SKM-1 (cell line): ENCODE data around the gene TICRR.
"Not testable (repeated sequence)": the region's sequence is repeated elsewhere in the genome, so short reads cannot be mapped to it uniquely, and the experiment has no call there.

Source experiments
- DNase-seq: peaks from one replicate; lab custom pipeline; 2025; ENCODE audit not compliant: unreplicated experiment; lab: John Stamatoyannopoulos, UW

TICRR gene, protein sequence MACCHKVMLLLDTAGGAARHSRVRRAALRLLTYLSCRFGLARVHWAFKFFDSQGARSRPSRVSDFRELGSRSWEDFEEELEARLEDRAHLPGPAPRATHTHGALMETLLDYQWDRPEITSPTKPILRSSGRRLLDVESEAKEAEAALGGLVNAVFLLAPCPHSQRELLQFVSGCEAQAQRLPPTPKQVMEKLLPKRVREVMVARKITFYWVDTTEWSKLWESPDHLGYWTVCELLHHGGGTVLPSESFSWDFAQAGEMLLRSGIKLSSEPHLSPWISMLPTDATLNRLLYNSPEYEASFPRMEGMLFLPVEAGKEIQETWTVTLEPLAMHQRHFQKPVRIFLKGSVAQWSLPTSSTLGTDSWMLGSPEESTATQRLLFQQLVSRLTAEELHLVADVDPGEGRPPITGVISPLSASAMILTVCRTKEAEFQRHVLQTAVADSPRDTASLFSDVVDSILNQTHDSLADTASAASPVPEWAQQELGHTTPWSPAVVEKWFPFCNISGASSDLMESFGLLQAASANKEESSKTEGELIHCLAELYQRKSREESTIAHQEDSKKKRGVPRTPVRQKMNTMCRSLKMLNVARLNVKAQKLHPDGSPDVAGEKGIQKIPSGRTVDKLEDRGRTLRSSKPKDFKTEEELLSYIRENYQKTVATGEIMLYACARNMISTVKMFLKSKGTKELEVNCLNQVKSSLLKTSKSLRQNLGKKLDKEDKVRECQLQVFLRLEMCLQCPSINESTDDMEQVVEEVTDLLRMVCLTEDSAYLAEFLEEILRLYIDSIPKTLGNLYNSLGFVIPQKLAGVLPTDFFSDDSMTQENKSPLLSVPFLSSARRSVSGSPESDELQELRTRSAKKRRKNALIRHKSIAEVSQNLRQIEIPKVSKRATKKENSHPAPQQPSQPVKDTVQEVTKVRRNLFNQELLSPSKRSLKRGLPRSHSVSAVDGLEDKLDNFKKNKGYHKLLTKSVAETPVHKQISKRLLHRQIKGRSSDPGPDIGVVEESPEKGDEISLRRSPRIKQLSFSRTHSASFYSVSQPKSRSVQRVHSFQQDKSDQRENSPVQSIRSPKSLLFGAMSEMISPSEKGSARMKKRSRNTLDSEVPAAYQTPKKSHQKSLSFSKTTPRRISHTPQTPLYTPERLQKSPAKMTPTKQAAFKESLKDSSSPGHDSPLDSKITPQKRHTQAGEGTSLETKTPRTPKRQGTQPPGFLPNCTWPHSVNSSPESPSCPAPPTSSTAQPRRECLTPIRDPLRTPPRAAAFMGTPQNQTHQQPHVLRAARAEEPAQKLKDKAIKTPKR (N-terminal part only)

DNA sequence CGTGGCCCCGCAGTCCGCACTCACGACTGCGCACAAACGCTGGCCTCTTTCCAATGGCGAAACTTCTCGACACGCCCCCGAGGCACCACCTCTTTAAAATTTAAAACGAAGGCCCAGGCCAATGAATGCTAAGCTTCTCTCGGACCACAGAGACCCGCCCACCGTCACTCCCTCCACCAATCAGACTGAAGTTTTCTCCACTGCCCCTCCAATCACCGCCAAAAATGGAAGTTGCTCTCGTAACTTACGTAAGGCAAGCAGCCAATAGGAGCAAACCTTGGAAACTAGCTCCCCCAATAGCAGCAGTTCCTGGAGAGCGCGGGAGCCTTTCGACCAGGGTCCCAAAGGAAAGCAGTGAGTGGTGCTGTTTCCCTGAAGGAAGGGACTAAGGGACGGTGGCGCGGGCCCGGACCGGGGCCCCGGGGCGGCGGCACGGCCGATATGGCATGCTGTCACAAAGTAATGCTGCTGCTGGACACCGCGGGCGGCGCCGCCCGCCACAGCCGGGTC lies at the start of gene TICRR:
TSS of gene TICRR (plus strand) at position 324 of the 510 bp plus-strand sequence. CDS start at position 442, 118 bp downstream.
- peak; percentile 100 for DNase-seq

DNA sequence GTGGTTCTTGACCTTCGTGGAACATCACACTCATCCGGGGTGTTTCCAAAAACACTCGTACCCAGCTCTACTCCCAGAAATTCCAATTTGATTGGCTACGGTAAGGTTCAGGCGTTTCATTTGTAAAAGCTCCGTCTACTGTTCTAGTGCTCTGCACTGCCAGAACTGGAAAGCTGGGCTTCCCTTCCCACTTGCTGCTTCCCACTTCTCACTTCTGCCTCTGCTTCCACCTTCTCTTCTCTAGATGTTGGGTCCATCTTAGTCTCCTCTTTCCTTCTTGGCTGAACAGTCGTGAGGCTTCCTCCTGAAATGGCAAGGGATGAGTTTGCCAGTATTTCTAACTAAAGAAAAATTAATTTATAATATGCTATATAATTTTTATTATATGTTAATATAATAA lies 49.1 kb upstream of the TICRR start:
- DNase-seq = no peak

DNA sequence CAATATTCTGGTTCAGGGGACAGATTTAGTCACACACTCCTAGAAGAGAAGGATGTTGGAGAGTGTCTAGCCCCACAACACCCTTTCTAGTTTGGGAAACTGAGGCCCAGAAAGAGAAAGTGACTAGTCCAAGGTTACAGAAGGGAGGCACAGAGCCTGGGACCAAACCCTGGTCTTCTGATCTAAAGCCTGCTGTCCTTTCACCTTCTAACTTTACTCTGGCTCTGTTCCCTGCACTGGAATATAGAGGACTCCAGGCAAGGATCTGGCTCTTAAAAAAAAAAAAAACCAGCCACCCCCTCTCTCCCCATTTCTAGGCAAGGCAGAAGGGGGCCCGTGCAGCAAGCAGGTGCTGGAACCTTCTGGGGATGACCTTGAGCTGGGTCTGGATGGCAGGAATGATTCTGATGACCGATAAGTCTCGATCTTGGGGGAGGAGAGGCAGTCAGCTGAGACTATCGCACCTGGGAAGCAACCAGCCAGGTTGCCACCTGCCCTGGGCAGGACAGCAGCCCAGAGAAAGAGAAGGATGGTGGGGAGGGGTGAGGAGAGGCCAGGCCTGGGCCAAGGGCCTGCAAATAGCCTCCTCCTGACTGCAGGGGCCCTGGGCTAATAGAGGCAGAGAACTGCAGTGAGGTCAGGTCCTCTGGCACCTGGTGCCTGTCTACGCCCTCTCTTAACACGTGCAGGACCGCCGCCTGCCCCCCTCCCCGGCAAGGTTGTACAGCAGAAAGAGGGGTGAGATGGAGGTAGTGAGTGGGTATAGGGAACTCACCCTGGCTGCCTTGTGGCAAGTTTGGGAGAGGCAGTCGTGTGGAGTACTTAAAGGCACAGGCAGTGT lies 48.4 kb upstream of the TICRR start:
- no peak for DNase-seq

DNA sequence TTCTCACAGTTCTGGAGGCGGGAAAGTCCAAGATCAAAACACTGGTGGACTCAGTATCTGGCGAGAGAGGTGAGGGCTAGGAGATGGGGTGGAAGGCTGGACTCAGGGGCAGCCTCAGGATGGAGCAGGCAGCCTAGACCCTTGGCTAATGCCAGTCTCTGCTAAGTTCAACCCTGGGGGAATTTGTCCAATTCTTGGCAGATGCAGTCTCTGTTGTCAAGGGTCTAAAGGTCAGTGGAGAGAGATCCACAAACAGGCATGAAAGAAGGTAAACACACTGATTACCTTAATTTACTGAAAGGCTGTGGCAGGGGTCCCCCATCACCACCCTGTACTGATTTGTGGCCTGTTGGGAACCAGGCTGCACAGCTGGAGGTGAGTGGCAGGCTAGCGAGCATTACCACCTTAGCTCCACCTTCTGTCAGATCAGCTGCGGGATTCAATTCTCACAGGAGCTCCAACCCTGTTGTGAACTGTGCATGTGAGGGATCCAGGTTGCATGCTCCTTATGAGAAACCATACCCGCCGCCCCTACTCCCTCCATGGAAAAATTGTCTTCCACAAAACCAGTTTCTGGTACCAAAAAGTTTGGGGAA lies 46.4 kb upstream of the TICRR start:
- DNase-seq = no peak

DNA sequence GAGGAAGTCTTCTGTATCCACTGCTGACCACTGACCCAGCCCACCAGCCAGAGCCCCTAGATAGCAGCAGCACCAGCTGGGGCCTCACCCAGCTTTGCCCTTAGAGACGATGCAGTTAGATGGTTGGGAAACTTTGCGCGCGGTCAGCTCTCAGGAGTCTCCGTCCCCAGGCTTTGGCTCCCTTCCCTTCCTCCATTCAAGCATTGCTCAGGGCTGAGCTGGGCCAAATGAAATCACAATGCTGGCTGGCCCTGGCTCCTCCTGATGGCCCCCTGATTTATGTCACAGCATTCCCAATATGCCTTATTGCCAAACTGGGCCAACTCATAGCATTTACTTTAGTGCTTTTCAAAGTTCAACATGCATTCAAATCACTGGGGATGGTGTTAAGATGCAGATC lies 44.3 kb upstream of the TICRR start:
- DNase-seq = no peak

DNA sequence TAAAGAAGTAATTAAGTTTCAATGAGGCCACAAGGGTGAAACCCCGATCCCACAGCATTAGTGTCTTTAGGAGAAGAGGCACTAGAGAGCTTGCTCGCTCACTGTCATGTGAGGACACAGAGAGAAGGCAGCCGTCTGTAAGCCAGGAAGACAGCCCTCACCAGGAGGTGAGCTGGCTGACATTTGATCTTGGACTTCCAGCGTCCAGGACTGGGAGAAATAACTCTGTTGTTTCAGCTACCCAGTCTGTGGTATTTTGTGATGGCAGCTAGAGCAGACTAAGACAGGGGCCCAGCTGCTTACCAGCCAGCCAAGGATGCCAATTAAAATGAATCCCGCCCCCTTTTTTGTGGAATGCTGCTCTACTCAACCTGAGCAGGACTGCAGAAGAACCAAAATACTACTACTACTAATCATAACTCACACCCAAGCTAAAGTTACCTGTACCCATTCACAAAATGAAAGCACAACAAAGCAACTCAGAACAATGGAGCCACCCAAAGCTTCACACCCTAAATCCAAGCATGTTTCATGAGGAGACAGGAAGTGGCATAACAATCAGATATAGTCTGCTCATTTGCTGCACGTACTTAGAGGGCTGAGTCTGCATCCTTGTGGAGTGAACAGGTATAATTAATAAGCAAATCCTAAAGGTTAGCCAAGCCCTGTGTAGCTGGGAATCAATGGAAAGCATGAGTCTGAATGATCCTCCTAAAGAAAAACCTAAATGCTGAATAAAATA lies 43.3 kb upstream of the TICRR start:
- DNase-seq = no peak

DNA sequence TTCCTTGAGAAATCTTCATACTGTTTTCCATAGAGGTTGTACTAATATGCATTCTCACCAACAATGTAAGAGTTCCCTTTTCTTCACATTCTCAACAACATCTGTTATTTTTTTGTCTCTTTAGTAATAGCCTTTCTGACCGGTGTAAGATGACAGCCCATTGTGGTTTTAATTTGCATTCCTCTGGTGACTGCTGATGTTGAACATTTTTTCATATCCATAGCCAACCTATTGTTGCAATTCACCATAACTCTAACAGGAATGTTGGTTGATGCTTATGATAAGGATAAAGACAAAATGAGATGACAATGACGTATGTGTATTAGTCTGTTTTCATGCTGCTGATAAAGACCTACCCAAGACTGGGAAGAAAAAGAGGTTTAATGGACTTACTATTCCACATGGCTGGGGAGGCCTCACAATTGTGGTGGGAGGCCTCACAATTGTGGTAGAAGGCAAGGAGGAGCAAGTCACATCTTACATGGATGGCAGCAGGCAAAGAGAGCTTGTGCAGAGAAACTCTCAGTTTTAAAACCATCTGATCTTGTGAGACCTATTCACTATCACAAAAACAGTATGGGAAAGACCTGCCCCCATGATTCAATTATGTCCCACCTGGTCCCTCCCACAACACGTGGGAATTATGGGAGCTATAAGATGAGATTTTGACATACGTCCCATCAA lies 41.3 kb upstream of the TICRR start:
- no peak for DNase-seq

DNA sequence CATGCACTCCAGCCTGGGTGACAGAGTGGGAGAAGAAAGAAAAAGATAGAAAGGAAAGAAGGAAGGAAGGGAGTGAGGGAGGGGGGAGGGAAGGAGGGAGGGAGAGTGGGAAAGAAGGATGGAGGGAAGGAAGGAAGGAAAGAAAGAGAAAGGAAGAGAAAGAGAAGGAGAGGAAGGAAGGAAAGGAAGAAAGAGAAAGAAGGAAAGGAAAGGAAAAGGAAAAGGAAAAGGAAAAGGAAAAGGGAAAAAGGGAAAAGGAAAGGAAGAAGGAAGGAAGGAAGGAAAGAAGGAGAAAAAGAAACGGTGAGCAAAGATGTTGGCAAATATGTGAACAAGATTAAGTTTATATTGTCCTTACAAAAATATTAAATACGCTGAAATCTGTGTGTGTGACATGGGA lies 36.2 kb upstream of the TICRR start:
- no peak for DNase-seq

DNA sequence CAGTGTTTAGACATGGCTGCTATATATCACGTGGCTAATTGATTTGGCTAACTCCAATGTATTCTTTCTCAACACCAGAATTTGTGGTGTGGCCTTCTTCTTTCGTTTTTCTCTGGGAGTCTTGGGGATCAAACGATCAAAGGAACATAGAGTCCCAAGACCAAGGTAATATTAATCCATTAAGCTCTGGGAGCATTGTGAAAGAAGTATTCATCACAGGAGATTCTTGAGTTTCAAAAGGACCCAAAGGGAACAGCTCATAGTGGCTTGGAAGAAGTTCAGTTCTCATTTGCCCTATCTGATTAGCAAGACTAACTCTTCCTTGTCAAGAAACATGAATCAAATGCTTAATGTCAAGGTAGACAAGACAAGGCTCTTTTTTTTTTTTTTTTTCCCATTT lies 32.9 kb upstream of the TICRR start:
- no peak for DNase-seq

DNA sequence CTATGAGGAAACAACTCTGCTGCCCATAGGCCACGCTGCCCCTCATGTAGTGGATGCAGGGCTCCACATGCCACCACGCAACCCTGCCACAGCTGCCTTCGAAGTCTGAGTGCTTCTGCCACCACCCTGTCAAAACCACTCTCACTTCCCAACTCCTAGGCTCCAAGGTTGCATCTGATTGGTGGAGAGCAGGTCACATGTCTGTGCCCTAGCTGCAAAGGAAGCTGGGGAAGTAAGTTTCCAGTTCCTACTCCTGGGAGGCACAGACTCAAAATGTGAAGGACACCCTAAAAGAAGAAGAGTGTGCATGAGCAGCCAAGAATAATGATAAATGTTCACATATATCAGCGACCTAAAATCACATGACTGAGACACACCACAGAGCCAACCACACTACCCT lies 31.9 kb upstream of the TICRR start:
- DNase-seq = no peak

DNA sequence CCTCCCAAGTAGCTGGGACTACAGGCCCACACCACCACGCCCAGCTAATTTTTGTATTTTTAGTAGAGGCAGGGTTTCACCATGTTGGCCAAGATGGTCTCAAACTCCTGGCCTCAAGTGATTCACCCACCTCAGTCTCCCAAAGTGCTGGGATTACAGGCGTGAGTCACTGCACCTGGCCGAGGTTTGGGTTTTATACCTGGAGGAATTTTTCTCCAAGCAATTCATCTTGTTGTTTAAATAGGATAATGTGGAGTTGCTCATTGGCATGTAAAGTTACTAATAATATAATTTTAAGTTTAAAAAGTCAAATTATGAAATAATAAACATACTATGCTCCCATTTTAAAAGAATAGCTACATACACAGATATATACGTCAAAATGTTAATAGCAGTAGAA lies 26.1 kb upstream of the TICRR start:
- not testable (repeated sequence) for DNase-seq

DNA sequence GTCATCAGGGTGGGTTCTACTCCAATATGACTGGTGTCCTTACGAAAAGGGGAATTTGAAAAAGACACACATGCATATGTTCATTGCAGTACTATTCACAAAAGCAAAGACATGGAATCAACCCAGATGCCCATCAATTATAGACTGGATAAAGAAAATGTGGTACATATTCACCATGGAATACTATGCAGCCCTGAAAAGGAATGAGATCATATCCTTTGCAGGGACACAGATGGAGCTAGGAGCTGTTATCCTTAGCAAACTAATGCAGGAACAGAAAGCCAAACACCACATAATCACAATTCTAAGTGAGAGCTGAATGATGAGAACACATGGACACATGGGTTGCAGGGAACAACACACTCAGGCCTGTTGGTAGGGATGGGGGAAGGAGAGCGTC lies 24.8 kb upstream of the TICRR start:
- no peak for DNase-seq

DNA sequence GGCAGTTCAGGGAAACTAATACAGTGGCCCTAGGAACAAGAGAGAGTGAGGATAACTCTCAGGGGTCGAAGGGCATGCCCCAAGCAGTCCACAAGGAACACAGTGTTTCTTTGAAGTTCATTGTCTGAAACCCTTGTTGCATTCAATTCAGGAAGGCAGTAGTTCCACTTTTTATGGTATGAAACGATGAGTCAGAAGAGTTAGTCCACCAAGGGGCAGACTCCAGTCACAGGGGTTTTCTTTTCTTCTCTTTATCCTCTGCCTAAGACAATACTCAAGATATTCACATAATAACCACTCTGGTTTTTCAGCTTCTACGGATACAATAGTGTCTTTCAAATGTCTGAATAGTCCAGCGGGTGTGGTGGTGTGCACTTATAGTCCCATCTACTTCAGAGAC lies 23.7 kb upstream of the TICRR start:
- DNase-seq = peak; percentile 50

DNA sequence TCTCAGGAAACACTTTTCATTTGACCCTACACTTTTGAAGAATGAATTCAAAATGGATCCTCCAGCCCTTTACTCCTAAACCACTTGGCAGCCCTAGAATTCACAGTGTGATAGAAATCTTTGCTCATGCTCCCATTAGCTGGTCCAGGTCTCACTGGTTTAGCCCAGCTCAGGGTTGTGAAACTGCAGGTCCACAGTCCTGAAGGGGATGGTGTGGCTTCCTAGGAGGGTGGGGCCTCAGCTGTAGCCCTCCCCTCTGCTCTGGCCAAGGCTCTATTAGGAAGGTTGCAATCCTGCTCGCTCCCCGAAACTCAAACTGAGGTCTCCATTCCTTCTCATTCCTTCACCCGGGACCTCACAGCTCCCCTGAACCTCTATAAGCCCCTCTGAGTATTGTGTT lies 21.6 kb upstream of the TICRR start:
- DNase-seq = no peak

DNA sequence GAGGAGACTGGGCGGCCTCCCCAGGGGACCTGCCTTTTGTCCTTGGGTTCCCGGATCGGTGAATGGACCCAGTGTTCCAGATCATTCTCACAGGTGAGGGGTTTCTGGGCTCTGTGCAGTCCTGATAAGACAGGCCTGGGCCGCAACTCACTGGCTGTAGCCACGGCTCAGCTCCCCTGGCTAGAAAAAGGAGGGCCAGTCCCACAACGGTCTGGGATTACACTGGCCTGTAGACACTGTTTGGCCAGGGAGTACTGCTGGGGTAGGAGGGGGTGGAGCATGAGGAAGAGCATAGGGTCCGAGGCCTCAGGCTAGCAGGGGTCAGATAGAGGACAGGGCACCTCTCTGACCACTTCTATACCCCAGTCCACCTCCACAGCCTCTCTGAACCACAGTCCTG lies 21.0 kb upstream of the TICRR start:
- DNase-seq = no peak

DNA sequence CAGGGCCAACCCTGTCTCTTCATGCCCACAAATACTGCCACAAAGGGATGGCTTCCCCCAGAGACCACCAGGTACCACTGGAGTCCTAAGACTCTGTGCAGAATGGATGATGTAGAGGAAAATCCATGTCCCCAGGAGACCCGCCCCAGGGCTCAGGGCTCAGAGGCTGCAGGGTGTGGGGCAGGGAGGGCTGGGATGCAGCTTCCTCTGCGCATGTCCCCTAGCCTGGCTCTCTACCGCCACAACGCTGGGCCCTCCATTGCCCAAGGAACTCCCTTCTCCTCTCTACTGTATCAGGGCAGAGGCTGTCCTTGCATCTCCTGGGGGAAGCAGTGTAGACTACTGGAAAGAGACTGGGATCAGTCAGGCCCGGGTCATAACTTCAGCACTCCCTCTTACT lies 19.5 kb upstream of the TICRR start:
- no peak for DNase-seq

DNA sequence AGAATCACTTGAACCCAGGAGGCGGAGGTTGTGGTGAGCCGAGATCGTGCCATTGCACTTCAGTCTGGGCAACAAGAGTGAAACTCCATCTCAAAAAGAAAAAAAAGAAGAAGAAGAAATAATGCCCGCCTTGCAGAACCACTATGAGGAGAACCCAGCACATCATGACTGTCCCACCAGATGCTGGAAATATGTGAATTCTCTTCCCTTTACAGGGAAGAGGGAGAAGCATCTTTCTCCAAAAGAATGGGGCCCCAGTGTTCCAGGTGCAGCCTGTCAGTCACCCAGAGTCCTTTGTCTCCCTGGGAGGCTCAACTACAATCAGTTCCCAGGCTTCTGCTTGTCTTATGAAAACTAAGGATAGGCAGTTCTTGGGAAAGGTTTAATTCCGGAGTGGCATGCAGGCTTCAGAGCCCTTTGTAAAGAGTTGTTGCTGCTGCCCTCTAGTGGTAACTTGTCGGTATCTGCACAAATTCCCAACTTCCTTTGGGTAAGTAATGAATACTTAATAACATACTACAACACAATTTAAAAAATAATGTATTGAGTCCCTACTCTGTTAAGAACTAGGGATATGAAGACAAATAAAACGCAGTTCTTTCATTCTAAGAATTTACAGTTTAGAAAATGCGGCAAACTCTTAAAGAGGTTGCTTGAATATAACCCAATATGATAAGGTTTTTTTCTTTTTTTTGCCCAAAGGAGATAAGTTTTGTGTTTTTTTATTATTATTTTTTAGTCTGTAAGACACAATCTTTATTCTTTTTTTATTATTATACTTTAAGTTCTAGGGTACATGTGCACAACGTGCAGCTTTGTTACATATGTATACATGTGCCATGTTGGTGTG lies 18.6 kb upstream of the TICRR start:
- DNase-seq = peak; percentile 60
